Stimulated activated CD8-positive, alpha-beta memory T cell treated with anti-CD3 and anti-CD28 coated beads, Interleukin-4, amount 100 ng/mL, for 4 hours (primary cell): ENCODE data around the gene ARF5.
"Not testable (repeated sequence)": the region's sequence is repeated elsewhere in the genome, so short reads cannot be mapped to it uniquely, and the experiment has no call there.

Source experiments
- DNase-seq, 2 donors: peaks; one replicate each; pipeline ENCODE4 v3.0.0-alpha.2; 2020; ENCODE audit warnings: low read depth in 2 of 2, low spot score in 1 of 2

ARF5 gene

GRCh38 chr7:127588019-127588696, at the start of gene ARF5:
TSS of gene ARF5 (plus strand) at chr7:127588411. CDS start at chr7:127588499, 88 bp downstream.
- DNase-seq = peak; percentile 65 to 77

- no peak for DNase-seq
Observed at GRCh38 chr7:127539116-127539515, 49.1 kb upstream of the ARF5 start.

DNA sequence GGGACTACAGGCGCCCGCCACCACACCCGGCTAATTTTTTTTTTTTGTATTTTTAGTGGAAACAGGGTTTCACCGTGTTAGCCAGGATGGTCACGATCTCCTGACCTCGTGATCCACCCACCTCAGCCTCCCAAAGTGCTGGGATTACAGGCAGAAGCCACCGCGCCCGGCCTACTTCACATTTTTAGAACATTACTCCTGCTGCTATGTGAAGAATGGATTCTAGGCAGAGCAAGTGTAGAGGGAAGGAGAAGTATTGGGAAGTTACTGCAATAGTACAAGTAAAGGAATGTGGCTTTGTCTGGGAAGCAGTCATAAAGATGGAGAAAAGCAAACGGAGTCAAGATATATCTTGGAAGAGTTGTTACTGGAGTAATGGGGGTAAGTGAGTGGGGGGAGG, 47.8 kb upstream of the ARF5 start:
- not testable (repeated sequence) for DNase-seq

GRCh38 chr7:127541548-127541947, 46.7 kb upstream of the ARF5 start:
- no peak for DNase-seq

- DNase-seq = no peak
Observed at GRCh38 chr7:127546313-127546712, 41.9 kb upstream of the ARF5 start.

DNA sequence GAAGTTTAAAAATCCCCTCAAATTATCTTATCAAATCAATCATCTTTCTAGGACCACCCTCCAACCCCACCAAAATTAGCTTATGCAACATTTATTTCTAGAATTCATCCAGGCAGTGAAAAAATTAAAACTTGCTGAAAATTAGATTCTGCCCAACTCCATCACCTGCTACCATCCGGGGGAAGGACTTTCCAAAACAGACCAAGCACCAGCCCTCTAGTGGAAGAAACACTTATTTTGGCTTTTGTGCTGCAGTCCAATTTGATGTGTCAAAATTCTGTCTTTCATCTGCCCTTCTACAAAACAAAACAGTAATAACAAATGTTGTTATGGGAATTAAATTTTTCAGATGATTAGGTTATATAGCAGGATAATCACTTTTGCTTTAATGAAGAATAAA, 38.0 kb upstream of the ARF5 start:
- DNase-seq = no peak

- DNase-seq = no peak
Observed at GRCh38 chr7:127551941-127552340, 36.3 kb upstream of the ARF5 start.

DNA sequence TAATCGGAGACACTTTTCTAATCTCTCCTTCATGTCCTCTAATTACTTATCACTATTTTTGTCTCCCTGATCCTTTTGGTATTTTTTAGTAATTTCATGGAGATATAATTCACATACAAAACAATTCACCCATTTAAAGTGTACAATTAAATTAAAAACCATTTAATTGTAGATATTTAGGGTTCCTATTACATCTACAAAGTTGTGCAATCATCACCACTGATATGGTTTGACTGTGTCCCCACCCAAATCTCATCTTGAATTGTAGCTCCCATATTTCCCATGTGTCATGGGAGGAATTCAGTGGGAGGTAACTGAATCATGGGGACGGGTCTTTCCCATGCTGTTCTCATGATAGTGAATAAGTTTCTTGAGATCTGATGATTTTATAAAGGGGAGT, 31.8 kb upstream of the ARF5 start:
- DNase-seq = no peak

DNA sequence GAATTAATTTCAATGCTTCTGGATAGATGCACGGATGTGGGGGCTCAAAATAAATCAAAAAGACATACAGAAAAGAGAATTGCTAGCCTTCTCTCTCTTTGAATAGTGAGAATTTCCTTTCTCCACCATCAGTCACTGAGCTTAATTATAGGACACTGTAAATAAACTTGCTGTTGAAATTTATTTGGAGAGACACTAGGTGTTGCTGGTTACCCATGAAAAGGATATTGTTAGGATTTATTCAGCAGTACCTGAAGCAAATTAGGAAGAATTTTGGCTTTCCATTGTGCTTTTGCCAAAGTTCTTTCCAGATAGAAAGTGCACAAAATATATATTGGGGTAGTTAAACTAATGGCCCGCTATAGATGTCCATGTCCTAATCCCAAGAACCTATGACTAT, 30.4 kb upstream of the ARF5 start:
- DNase-seq = no peak

DNA sequence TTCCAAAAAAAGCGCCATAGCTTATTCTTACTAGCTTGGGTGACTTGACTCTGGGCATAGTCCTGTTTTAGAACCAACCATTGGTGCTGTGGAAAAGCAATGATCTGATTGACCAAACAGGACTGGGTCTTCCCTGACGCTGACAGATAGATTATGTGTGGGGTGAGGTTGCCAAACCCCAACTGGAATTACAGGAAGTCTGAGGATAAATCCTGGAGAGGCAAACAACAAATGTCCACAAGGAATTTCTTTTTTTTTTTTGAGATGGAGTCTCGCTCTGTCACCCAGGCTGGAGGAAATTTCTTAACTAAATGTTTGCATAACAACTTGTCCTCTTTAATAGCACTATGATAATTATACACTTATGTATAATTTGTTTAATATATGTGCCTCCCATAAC, 22.0 kb upstream of the ARF5 start:
- DNase-seq = no peak

DNA sequence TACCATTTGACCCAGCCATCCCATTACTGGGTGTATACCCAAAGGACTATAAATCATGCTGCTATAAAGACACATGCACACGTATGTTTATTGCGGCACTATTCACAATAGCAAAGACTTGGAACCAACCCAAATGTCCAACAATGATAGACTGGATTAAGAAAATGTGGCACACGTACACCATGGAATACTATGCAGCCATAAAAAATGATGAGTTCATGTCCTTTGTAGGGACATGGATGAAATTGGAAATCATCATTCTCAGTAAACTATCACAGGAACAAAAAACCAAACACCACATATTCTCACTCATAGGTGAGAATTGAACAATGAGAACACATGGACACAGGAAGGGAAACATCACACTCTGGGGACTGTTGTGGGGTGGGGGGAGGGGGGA, 20.2 kb upstream of the ARF5 start:
- DNase-seq = not testable (repeated sequence)

DNA sequence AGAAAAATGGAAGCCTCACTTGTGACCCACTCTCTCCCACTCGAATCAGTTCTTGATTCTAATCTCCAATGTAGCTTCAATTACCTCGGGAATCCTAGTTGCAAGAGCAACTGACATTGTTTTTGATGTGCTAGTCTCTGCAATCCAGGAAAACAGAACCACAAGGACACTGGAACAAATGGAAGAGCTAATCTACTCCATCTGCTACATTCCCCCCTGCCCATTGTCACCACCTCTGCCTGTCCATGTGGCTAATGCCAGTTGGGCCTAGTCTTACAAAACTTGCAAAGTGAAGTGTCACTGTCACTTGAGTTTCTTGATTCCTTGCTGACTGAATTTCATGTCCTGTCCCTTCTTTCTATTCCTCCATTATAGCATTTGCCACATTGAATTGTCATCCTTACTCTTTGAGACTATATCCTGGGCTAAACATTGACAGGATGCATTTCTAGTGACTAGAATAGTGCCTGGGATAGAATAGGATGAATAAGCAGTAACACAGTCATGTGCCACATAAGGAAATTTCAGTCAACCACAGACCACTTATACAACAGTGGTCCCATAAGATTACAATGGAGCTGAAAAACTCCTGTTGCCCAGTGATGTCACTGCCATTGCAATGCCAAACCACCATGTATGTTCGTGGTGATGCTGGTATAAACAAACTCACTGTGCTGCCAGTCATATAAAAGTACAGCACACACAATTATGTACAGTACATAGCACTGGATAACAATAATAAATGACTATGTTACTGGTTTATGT, 16.3 kb upstream of the ARF5 start:
- no peak for DNase-seq

DNA sequence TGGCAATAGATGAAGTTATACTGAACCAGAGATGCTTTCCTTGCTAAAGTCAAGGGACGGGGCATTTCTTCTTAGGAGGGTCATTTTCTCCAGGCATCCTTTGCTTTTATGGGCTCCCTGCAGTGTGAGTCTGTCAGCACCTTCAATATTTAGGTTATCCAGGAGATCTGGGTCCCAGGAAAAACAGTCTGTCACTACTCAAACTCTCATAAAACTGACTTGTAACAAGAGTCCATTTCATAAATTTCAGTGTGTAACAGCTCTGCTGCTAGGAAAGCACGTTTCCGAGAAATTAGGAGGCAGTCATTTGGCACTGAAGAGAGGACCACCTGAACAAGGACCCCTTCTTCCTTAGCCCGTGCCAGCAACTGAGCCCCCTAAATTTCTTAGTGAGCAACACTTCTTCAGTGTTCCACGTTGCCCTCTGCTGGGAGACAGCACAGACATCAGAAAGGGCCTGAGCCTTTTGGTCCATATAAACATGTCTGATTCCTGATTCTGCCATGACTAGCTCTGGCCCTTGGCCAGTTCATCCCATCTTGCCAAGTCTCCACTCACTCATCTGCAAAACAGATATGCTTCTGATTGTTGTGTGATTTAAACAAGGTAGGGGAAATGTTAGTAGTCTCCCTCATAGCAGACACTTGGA, 10.1 kb upstream of the ARF5 start:
- DNase-seq = no peak

DNA sequence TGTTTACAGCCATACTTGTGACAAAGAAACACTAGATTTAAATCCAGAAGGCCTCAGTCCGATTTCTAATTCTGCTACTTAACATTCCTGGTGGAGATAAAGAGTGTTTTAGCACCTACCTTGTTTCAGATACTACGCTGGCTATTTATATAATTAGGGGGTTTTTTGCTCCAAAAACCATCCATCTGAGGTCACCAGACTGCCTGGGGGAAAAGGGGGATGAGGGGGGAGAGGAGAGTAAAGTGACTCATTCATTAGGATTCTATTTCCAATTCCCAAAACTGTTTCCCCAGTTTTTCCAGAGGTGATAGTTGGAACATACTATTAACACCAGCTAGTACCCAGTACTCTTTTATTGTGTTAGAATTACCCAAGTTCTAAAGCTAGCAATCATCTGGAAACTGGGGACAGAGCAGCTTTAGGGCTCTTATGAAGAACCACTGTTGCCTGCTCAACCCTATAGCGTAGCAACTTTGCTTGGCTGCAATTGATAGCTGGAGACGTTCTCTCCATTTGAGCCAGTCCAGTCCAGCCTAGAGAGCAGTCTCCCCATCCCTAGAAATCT, 9.4 kb upstream of the ARF5 start:
- DNase-seq = no peak

GRCh38 chr7:127580612-127581011, 7.6 kb upstream of the ARF5 start:
- DNase-seq = no peak

DNA sequence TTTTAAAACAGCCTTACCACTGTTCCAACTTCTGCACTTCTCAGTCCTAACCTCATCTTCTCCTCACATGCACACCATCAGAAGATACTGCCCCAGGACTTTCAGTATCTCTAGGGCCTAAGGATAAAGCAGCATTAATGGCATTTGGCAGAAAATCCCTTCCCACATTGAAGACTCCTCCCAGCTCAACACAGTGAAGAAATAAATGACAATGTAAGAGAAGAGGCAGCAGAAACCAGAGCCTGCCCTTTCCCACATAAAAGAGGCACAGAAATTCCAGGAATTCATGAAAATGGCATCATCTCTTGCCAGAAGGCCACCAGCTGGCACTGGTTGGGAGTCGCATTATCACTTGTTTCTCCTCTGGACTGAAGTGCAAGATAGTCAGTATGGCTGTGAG, 6.5 kb upstream of the ARF5 start:
- no peak for DNase-seq

GRCh38 chr7:127582361-127582760, 5.8 kb upstream of the ARF5 start:
- no peak for DNase-seq

DNA sequence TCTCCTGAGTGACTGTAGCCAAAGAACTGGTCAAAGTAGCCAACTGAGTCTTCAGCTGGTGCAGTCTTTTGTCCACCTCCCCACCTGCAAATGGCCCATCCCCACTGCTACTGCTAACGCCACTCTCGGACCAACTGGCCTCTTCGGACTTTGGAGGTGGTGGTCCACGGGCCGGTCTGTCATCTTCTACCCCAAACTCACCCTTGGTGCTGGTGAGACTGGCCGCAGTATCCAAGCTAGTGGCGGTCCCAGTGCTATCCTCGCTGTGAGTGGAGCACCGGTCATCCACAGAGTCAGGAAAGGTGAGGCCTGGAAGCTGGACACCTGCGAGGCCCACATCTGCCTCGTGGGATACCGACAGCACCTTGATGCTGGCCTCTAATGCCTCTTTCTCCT, 3.6 kb upstream of the ARF5 start:
- no peak for DNase-seq

DNA sequence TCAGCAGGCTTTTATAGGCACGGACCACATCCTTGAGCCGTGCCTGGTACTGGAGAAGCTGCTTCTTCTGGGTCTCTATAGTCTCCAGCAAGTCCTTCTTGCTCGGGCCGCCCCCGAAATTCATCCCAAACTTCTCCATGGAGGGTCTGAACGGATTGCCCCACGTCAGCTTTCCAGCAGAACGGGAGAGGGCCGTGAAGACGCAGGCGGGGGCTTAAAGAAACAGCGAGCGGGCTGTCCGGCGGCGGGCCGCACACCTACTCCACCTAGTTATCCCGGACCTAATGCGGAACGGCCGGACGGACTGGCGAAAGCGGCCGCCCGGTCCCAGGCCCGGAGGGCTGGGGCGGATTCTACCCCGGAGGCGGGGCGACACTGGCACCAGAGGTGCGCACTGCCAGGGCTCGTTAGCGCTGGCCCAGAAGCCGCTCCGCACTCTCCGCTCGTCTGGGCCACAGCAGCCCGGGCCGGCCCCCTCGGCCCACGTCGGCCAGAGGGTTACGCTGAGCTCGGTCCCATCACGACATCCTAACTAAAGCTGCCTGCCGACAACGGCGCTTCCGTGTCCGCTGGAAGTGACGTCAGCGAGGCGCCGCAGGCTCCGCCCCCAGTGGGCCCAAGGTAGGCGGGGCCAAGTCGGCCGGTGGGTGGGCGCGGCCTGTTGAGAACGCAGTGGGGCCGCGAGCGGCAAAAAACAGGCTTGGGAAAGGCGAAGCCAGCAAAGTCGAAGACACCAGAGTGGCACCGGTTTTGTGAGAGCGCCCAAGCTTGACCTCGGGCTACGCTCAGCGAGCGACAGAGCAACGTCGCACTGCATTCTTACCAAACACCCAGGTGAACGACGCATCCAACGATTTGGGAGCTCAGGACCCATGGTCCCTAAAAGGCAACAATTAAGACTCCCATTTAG, 2.9 kb upstream of the ARF5 start, which contains the start of gene GCC1:
GCC1 (minus strand) TSS at position 553 of the 910 bp plus-strand sequence; CDS start at position 139, 414 bp downstream.
- DNase-seq = peak; percentile 84 to 91

- no peak for DNase-seq
Observed at GRCh38 chr7:127586346-127586745, 1.9 kb upstream of the ARF5 start.

DNA sequence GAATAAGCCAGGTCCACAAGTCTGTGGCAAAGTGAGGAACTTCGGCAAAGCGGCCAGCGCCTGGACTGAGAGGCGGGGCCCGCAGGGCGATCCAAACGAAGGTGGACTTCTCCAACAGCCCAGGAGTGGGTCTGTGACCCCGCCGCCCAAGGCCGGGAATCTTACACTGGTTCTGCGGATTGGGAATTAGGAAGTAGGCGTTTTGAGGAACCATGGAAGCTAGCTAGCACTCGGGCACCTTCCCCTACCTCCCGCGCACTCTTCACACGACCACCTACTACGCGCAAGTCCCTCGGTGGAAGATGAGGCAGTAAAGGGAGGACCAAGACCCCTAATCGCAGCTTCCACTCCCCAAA, 570 bp upstream of the ARF5 start:
- no peak for DNase-seq
